B cell (primary cell): ENCODE measurements around the gene SLC9A6. TPM values are rescaled to one million over a fixed set of nuclear protein-coding genes. Genes with fewer than 3 reads are reported as not detected.
"Not testable (repeated sequence)": the region's sequence is repeated elsewhere in the genome, so short reads cannot be mapped to it uniquely, and the experiment has no call there.

Experiments used
- ATAC-seq: fragments of 200-7000 bp; cut with Tn5 transposase; one replicate; pipeline ENCODE4 v1.10.0; 2021; ENCODE audit warnings: low read depth, mild to moderate bottlenecking, moderate number of reproducible peaks, moderate library complexity
- CTCF ChIA-PET: fragments of 350-600 bp; sonication (Branson Sonifier 250); formaldehyde crosslinking; loops from one replicate; lab custom pipeline; 2021; ENCODE audit warnings: antibody characterized with exemption, inconsistent platforms; lab: Charles Lee
- POLR2A ChIA-PET: fragments of 350-600 bp; sonication (Branson Sonifier 250); formaldehyde crosslinking; loops from one replicate; lab custom pipeline; 2021; ENCODE audit warnings: antibody characterized with exemption; lab: Charles Lee
- DNase-seq: peaks from one replicate; pipeline ENCODE4 v3.0.0; 2013
- H2AFZ ChIP-seq: 2 replicates; pipeline ENCODE4 v1.6.1; 2012; ENCODE audit warnings: mild to moderate bottlenecking, low read depth, low read length; ENCODE audit not compliant: insufficient read depth, poor library complexity, severe bottlenecking
- H3K27ac ChIP-seq, 2 donors: 1 replicate in 1 of 2; 2 replicates in 1 of 2; pipeline ENCODE4 v1.5.1; 2012 to 2013; ENCODE audit warnings: low read length in 2 of 2, mild to moderate bottlenecking in 2 of 2, moderate library complexity in 1 of 2
- H3K27me3 ChIP-seq, 4 experiments: fragments of 200-600 bp in 1 of 4; sonication (generic) in 1 of 4; replicated peaks in 1 of 4; 1 replicate in 2 of 4; 2 replicates in 2 of 4; pipeline versions ENCODE4 v1.6.1 to v1.7.0; 2013 to 2016; ENCODE audit warnings: low read length in 3 of 4, mild to moderate bottlenecking in 2 of 4, mixed read lengths in 1 of 4, moderate library complexity in 1 of 4; ENCODE audit not compliant: insufficient read depth in 4 of 4, control insufficient read depth in 3 of 4; ENCODE audit errors: control extremely low read depth in 1 of 4
- H3K36me3 ChIP-seq, 2 experiments: replicated peaks in 1 of 2; 1 replicate in 1 of 2; 2 replicates in 1 of 2; pipeline versions ENCODE4 v1.6.1 to v1.7.1; 2013; ENCODE audit warnings: low read length in 1 of 2; ENCODE audit not compliant: insufficient read depth in 2 of 2, control insufficient read depth in 1 of 2; ENCODE audit errors: control extremely low read depth in 1 of 2, extremely low read depth in 1 of 2
- H3K4me1 ChIP-seq, 2 donors: fragments of 200-600 bp in 1 of 2; sonication (generic) in 1 of 2; 1 replicate in 1 of 2; 2 replicates in 1 of 2; pipeline versions ENCODE4 v1.5.1 to v1.6.1; 2013 to 2017; ENCODE audit warnings: low read length in 2 of 2; ENCODE audit not compliant: control insufficient read depth in 2 of 2, insufficient read depth in 2 of 2
- H3K4me2 ChIP-seq: replicated peaks from 2 replicates; pipeline ENCODE3; 2012; ENCODE audit warnings: mild to moderate bottlenecking, low read depth, low read length; ENCODE audit not compliant: poor library complexity, severe bottlenecking
- H3K4me3 ChIP-seq, 5 experiments: fragments of 200-600 bp in 1 of 5; sonication (generic) in 1 of 5; 1 replicate in 3 of 5; 2 replicates in 2 of 5; pipeline versions ENCODE4 v1.5.1 to v1.7.0; 2011 to 2016; ENCODE audit warnings: low read length in 4 of 5, mild to moderate bottlenecking in 4 of 5, low read depth in 2 of 5, control low read depth in 1 of 5, moderate library complexity in 1 of 5; ENCODE audit not compliant: insufficient read depth in 1 of 5; ENCODE audit errors: control extremely low read depth in 1 of 5, extremely low read depth in 1 of 5
- H3K79me2 ChIP-seq: fragments of 200-600 bp; sonication (generic); one replicate; pipeline ENCODE4 v1.6.0; 2016; ENCODE audit warnings: low read length; ENCODE audit not compliant: control insufficient read depth, insufficient read depth
- H3K9ac ChIP-seq: fragments of 200-600 bp; sonication (generic); 2 replicates; pipeline ENCODE4 v1.6.1; 2017; ENCODE audit warnings: mild to moderate bottlenecking, low read length, moderate library complexity
- H3K9me3 ChIP-seq, 3 donors: one replicate each; pipeline versions ENCODE4 v1.6.1 to v1.7.1; 2013; ENCODE audit warnings: low read length in 2 of 3; ENCODE audit not compliant: control insufficient read depth in 2 of 3, insufficient read depth in 1 of 3; ENCODE audit errors: control extremely low read depth in 1 of 3
- H4K20me1 ChIP-seq: 2 replicates; pipeline ENCODE4 v1.6.0; 2012; ENCODE audit warnings: mild to moderate bottlenecking, low read length; ENCODE audit not compliant: insufficient read depth, control insufficient read depth, poor library complexity, severe bottlenecking
- H3K27ac Mint-ChIP-seq: one replicate; pipeline ENCODE4 v1.8.0; 2021; ENCODE audit warnings: mixed read lengths
- H3K27me3 Mint-ChIP-seq: one replicate; pipeline ENCODE4 v1.8.0; 2021; ENCODE audit warnings: mixed read lengths
- H3K4me1 Mint-ChIP-seq: one replicate; pipeline ENCODE4 v1.8.0; 2021; ENCODE audit warnings: mixed read lengths
- H3K4me3 Mint-ChIP-seq: one replicate; pipeline ENCODE4 v1.8.0; 2021; ENCODE audit warnings: mixed read lengths
- H3K9me3 Mint-ChIP-seq: one replicate; pipeline ENCODE4 v1.8.0; 2022; ENCODE audit warnings: mixed read lengths; ENCODE audit not compliant: insufficient read depth
- EZH2 ChIP-seq: IDR thresholded peaks from 2 replicates; pipeline ENCODE4 v1.6.1; 2012; ENCODE audit warnings: borderline replicate concordance, low read depth, mild to moderate bottlenecking, moderate library complexity, low read length; ENCODE audit not compliant: insufficient read depth, poor library complexity, severe bottlenecking
- WGBS: methylation state at CpG from one replicate; pipeline ENCODE4 v1.1.5; 2013; ENCODE audit warnings: missing lambda C conversion rate; ENCODE audit not compliant: insufficient coverage; 5-methylcytosine and 5-hydroxymethylcytosine counted together
- intact Hi-C: fragments of 100-400 bp; cut with micrococcal nuclease; formaldehyde crosslinking; loops from one replicate; pipeline ENCODE4 v1.10.0; 2022
- polyA plus RNA-seq: library from polyadenylated mRNA; depleted of rRNA; stranded (reverse); fragments of >200 nt; gene quantifications from 2 replicates; pipeline ENCODE4 v1.2.3, GENCODE V29; 2012
- total RNA-seq, 2 donors: library from RNA; stranded (reverse); fragments of 120-200 nt in 1 of 2; gene quantifications; 1 replicate in 1 of 2; 2 replicates in 1 of 2; pipeline versions ENCODE4 v1.2.3 to v1.2.4, GENCODE V29; 2013 to 2022
- TF ChIP-seq, protein P1 (sequence below): fragments of 200-600 bp; IDR thresholded peaks from one replicate; pipeline ENCODE4 v1.8.0; 2022; ENCODE audit warnings: antibody characterized with exemption, mild to moderate bottlenecking

Gene SLC9A6
- total and polyA plus RNA-seq, 2 donors (not counting 1 experiment from before 2014, with no cell fraction given) = 3.1 to 14.5 TPM

DNA sequence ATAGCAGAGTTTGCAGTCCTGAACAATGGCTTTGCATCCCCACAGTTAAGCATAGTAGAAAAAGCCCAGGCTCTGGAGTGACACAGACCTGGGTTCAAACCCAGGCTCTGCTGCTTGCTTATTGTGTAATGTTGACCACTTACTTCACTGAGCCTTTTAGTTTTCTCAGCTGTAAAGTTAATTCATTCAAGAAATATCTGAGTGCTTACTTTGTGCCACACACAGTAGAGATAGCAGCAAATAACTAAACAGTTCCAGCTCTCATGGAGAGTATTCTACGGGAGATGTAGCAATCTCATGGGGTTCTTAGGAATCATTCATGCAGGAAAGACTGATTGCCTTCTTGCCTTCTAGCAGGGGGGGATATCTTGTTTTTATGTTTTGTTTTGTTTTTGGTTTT lies 63.2 kb downstream of the SLC9A6 start:
- Histone ChIP-seq H3K9ac (no peak overlapping the region), H3K27ac (no peak overlapping the region), H3K9me3 (no peaks in the 10 kb centered on the region), H3K4me1 (no peaks in the 10 kb centered on the region), H2AFZ (no peak overlapping the region), H3K27me3 (no peaks in the 10 kb centered on the region), H3K4me3 (no peak overlapping the region), H4K20me1 (no peaks in the 10 kb centered on the region), H3K36me3 (no peaks in the 10 kb centered on the region), H3K4me2 (no peak overlapping the region), H3K79me2 (no peaks in the 10 kb centered on the region)
- Mint-ChIP-seq H3K4me3 (no peak overlapping the region), H3K27me3 (peaks cover 4% of the 10 kb centered on the region), H3K27ac (no peak overlapping the region), H3K4me1 (no peaks in the 10 kb centered on the region), H3K9me3 (no peaks in the 10 kb centered on the region)
- TF ChIP-seq EZH2 = no peak
- ChIA-PET CTCF (no interaction called here), POLR2A (no interaction called here)
- DNase-seq = no peak
- 100% methylated on average over 1 of the region's 1 CpG for WGBS
- intact Hi-C loops = no loop called here
- no peak for ATAC-seq

DNA sequence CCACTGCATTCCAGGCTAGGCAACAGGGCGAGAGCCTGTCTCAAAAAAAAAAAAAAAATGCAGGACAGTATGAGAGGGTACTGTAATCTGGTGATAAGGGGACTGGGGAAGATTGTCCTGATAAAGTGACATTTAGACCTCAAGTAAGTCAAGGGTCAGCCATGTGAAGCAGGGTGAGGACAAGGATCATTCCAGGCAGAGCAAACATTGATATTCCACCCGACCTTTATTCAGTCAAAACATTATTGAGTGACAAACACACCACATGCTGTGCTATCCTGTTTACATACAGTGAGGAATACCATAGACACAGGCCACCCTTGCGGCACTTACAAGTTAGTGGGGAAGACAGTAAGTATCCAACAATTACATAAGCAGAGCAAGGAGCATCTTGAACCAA lies 64.4 kb downstream of the SLC9A6 start:
- Mint-ChIP-seq H3K4me1 (no peaks in the 10 kb centered on the region), H3K9me3 (no peaks in the 10 kb centered on the region), H3K4me3 (no peak overlapping the region), H3K27ac (no peak overlapping the region), H3K27me3 (peaks cover 4% of the 10 kb centered on the region)
- DNase-seq = no peak
- ChIA-PET POLR2A (no interaction called here), CTCF (interaction anchor here (1.2 kb wide), 1 partner anchor 645 kb away, joined by 3 read pairs; no protein-coding TSS in a partner anchor)
- no peaks in the 10 kb centered on the region for H3K79me2 ChIP-seq
- no peaks in the 10 kb centered on the region for H4K20me1 ChIP-seq
- no peak overlapping the region for H3K9ac ChIP-seq
- H2AFZ ChIP-seq = no peak overlapping the region
- H3K4me1 ChIP-seq = no peaks in the 10 kb centered on the region
- no peaks in the 10 kb centered on the region for H3K9me3 ChIP-seq
- TF ChIP-seq, protein P1, sequence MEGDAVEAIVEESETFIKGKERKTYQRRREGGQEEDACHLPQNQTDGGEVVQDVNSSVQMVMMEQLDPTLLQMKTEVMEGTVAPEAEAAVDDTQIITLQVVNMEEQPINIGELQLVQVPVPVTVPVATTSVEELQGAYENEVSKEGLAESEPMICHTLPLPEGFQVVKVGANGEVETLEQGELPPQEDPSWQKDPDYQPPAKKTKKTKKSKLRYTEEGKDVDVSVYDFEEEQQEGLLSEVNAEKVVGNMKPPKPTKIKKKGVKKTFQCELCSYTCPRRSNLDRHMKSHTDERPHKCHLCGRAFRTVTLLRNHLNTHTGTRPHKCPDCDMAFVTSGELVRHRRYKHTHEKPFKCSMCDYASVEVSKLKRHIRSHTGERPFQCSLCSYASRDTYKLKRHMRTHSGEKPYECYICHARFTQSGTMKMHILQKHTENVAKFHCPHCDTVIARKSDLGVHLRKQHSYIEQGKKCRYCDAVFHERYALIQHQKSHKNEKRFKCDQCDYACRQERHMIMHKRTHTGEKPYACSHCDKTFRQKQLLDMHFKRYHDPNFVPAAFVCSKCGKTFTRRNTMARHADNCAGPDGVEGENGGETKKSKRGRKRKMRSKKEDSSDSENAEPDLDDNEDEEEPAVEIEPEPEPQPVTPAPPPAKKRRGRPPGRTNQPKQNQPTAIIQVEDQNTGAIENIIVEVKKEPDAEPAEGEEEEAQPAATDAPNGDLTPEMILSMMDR = no peak
- no peak for TF ChIP-seq EZH2
- H3K27me3 ChIP-seq = no peaks in the 10 kb centered on the region
- ATAC-seq = no peak
- no peak overlapping the region for H3K4me2 ChIP-seq
- no peak overlapping the region for H3K27ac ChIP-seq
- intact Hi-C loops = no loop called here
- no peak overlapping the region for H3K4me3 ChIP-seq
- 83% methylated on average over 1 of the region's 3 CpGs for WGBS
- no peaks in the 10 kb centered on the region for H3K36me3 ChIP-seq

DNA sequence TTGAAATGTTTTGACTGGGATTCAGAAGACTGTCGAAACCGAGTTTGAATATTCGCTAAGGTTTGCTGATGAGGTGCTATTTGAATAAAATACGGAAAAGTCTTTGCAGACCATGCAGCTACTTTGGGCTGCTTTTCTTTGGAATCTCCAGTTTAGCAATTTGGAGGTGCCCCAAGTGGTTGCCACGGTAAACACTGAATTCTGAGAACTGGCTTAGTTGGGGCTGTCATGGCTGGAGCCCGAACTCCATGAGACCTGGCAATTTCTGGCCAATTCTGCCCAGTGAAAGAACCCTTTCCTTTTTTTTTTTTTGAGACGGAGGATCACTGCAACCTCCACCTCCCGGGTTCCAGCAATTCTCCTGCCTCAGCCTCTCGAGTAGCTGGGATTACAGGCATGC lies 65.6 kb downstream of the SLC9A6 start:
- H3K79me2 ChIP-seq, H3K4me3 Mint-ChIP-seq, H3K9ac ChIP-seq, DNase-seq, H3K27ac ChIP-seq, H3K36me3 ChIP-seq, H3K27ac Mint-ChIP-seq, H3K4me1 Mint-ChIP-seq, H3K9me3 Mint-ChIP-seq, intact Hi-C loops, H3K27me3 ChIP-seq, H3K4me1 ChIP-seq, H3K4me3 ChIP-seq, ATAC-seq, H3K27me3 Mint-ChIP-seq, H3K9me3 ChIP-seq, H3K4me2 ChIP-seq, H2AFZ ChIP-seq, H4K20me1 ChIP-seq: not testable (repeated sequence)
- ChIA-PET CTCF (interaction anchor here (0.6 to 1.2 kb wide), 2 partner anchors 644 to 1377 kb away, joined by 3 read pairs; no protein-coding TSS in a partner anchor), POLR2A (interaction anchor here (0.7 kb wide), 1 partner anchor 536 kb away, joined by 3 read pairs; no protein-coding TSS in a partner anchor)
- 100% methylated on average over 2 of the region's 9 CpGs for WGBS
